HCT116 (cell line): ENCODE measurements around the gene IL15RA. TPM values are rescaled to one million over a fixed set of nuclear protein-coding genes. Genes with fewer than 3 reads are reported as not detected.
"Not testable (repeated sequence)": the region's sequence is repeated elsewhere in the genome, so short reads cannot be mapped to it uniquely, and the experiment has no call there.

Experiments used
- ATAC-seq: fragments of 200-7000 bp; cut with Tn5 transposase; 2 replicates; pipeline ENCODE4 v1.9.1; 2020; ENCODE audit warnings: mild to moderate bottlenecking, moderate library complexity
- BruUV-seq: library from RNA; stranded (reverse); fragments of 400-500 nt; replicated peaks from 2 replicates; lab custom pipeline; 2021; lab: Mats Ljungman, UMichigan
- CTCF ChIA-PET: fragments of 300-600 bp; sonication (Branson Sonifier 250); formaldehyde crosslinking; loops from one replicate; lab custom pipeline; 2021; ENCODE audit warnings: antibody characterized with exemption; lab: Charles Lee
- POLR2A ChIA-PET: fragments of 300-600, 350-600 bp; sonication (Branson Sonifier 250); formaldehyde crosslinking; loops from one replicate; lab custom pipeline; 2021; ENCODE audit warnings: antibody characterized with exemption; lab: Charles Lee
- RAD21 ChIA-PET, 2 experiments: fragments of 300-600 bp; sonication (Branson Sonifier 250); formaldehyde crosslinking; loops; one replicate each; lab custom pipeline; 2023; ENCODE audit warnings: low total read pairs in 2 of 2; ENCODE audit not compliant: uncharacterized antibody in 2 of 2, unreplicated experiment in 2 of 2, low non-redundant PET in 1 of 2; lab: Charles Lee
- DNase-seq: peaks from one replicate; pipeline ENCODE4 v3.0.0-alpha.2; 2010; ENCODE audit warnings: low read depth, low spot score
- H2AFZ ChIP-seq: fragments of 200-600 bp; shearing (Covaris generic), sonication (generic); 2 replicates; pipeline ENCODE4 v1.6.1; 2017; ENCODE audit warnings: low read depth, mixed run types, mixed read lengths, antibody characterized with exemption, low read length; ENCODE audit not compliant: poor library complexity, severe bottlenecking
- H3K27ac ChIP-seq: 2 replicates; pipeline ENCODE4 v1.5.1; 2012; ENCODE audit warnings: low read depth, low read length
- H3K27me3 ChIP-seq: fragments of 200-600 bp; sonication (generic); 2 replicates; pipeline ENCODE4 v1.6.1; 2016; ENCODE audit warnings: mixed run types, low read length, mixed read lengths; ENCODE audit not compliant: insufficient read depth
- H3K36me3 ChIP-seq, 2 experiments: fragments of 200-500 bp in 1 of 2; fragments of 200-600 bp in 1 of 2; sonication (Bioruptor generic) in 1 of 2; sonication (generic) in 1 of 2; 2 replicates each; pipeline versions ENCODE4 v1.5.1 to v1.6.1; 2014 to 2016; ENCODE audit warnings: low read length in 2 of 2, inconsistent platforms in 1 of 2, mixed read lengths in 1 of 2, mixed run types in 1 of 2; ENCODE audit not compliant: insufficient read depth in 2 of 2, control insufficient read depth in 1 of 2
- H3K4me1 ChIP-seq, 2 experiments: fragments of 200-600 bp in 1 of 2; sonication (generic) in 1 of 2; 2 replicates each; pipeline versions ENCODE4 v1.5.1 to v1.6.1; 2012 to 2017; ENCODE audit warnings: low read length in 2 of 2, inconsistent platforms in 1 of 2, mild to moderate bottlenecking in 1 of 2, mixed read lengths in 1 of 2, mixed run types in 1 of 2, moderate library complexity in 1 of 2; ENCODE audit not compliant: insufficient read depth in 2 of 2, control insufficient read depth in 1 of 2
- H3K4me2 ChIP-seq: fragments of 200-600 bp; sonication (generic); 2 replicates; pipeline ENCODE4 v1.6.1; 2017; ENCODE audit warnings: mixed run types, low read length, mixed read lengths
- H3K4me3 ChIP-seq, 2 experiments: fragments of 200-600 bp in 1 of 2; sonication (generic) in 1 of 2; replicated peaks in 1 of 2; 2 replicates each; pipeline ENCODE4 v1.5.1; 2011 to 2016; ENCODE audit warnings: low read length in 2 of 2, control low read depth in 1 of 2, low read depth in 1 of 2, mild to moderate bottlenecking in 1 of 2, mixed read lengths in 1 of 2, mixed run types in 1 of 2
- H3K79me2 ChIP-seq: fragments of 200-600 bp; sonication (generic); 2 replicates; pipeline ENCODE4 v1.6.1; 2017; ENCODE audit warnings: mild to moderate bottlenecking, mixed run types, low read length, moderate library complexity, mixed read lengths; ENCODE audit not compliant: insufficient read depth
- H3K9ac ChIP-seq: fragments of 200-600 bp; sonication (generic); 2 replicates; pipeline ENCODE4 v1.6.1; 2016; ENCODE audit warnings: low read length, mixed read lengths
- H3K9me2 ChIP-seq: fragments of 200-600 bp; sonication (generic), shearing (Covaris generic); 2 replicates; pipeline ENCODE4 v1.6.1; 2017; ENCODE audit warnings: mixed run types, mild to moderate bottlenecking, moderate library complexity; ENCODE audit not compliant: insufficient read depth
- H3K9me3 ChIP-seq, 2 experiments: fragments of 200-500 bp in 1 of 2; fragments of 200-600 bp in 1 of 2; sonication (Bioruptor generic) in 1 of 2; sonication (generic) in 1 of 2; 2 replicates each; pipeline ENCODE4 v1.6.1; 2014 to 2017; ENCODE audit warnings: low read length in 2 of 2, mixed read lengths in 2 of 2, inconsistent platforms in 1 of 2, low read depth in 1 of 2, mild to moderate bottlenecking in 1 of 2, mixed run types in 1 of 2, moderate library complexity in 1 of 2; ENCODE audit not compliant: control insufficient read depth in 1 of 2, insufficient read depth in 1 of 2
- H4K20me1 ChIP-seq: fragments of 200-600 bp; sonication (generic), shearing (Covaris generic); 2 replicates; pipeline ENCODE4 v1.6.1; 2017; ENCODE audit warnings: mixed run types, mild to moderate bottlenecking, moderate library complexity; ENCODE audit not compliant: insufficient read depth
- ATF3 ChIP-seq: IDR thresholded peaks from 2 replicates; pipeline ENCODE4 v1.6.1; 2012
- CEBPB ChIP-seq: IDR thresholded peaks from 2 replicates; pipeline ENCODE4 v1.6.1; 2012; ENCODE audit warnings: low read depth
- CTCF ChIP-seq, 3 experiments: fragments of 200-600 bp in 1 of 3; sonication (generic) in 1 of 3; IDR thresholded peaks in 2 of 3; conservative IDR thresholded peaks in 1 of 3; 2 replicates each; pipeline ENCODE4 v1.5.1; 2012 to 2017; ENCODE audit warnings: low read depth in 2 of 3, low read length in 2 of 3, antibody characterized with exemption in 1 of 3, borderline replicate concordance in 1 of 3, control low read depth in 1 of 3, mild to moderate bottlenecking in 1 of 3, mixed read lengths in 1 of 3, mixed run types in 1 of 3, moderate library complexity in 1 of 3; ENCODE audit not compliant: insufficient read depth in 1 of 3
- ELF1 ChIP-seq: IDR thresholded peaks from 2 replicates; pipeline ENCODE4 v1.6.1; 2012; ENCODE audit warnings: low read depth, borderline replicate concordance
- EZH2 ChIP-seq: fragments of 200-600 bp; sonication (generic); IDR thresholded peaks from 2 replicates; pipeline ENCODE4 v1.6.1; 2017; ENCODE audit warnings: antibody characterized with exemption, mixed run types
- EZH2phosphoT487 ChIP-seq: fragments of 200-600 bp; IDR thresholded peaks from 2 replicates; pipeline ENCODE4 v1.6.1; 2018; ENCODE audit warnings: antibody characterized with exemption, borderline replicate concordance
- FOSL1 ChIP-seq: IDR thresholded peaks from 2 replicates; pipeline ENCODE4 v1.6.1; 2012; ENCODE audit warnings: low read depth
- JUND ChIP-seq: IDR thresholded peaks from 2 replicates; pipeline ENCODE4 v1.6.1; 2012
- MAX ChIP-seq: IDR thresholded peaks from 2 replicates; pipeline ENCODE4 v1.6.1; 2012
- POLR2A ChIP-seq: IDR thresholded peaks from 2 replicates; pipeline ENCODE4 v1.7.0; 2011; ENCODE audit warnings: borderline replicate concordance; ENCODE audit not compliant: insufficient read depth, insufficient read length; ENCODE audit errors: extremely low read depth
- POLR2AphosphoS5 ChIP-seq: IDR thresholded peaks from 2 replicates; pipeline ENCODE4 v1.6.1; 2011; ENCODE audit warnings: mild to moderate bottlenecking, low read depth, low read length, moderate library complexity
- SIN3A ChIP-seq: IDR thresholded peaks from 2 replicates; pipeline ENCODE4 v1.6.1; 2012; ENCODE audit warnings: low read depth
- SP1 ChIP-seq: IDR thresholded peaks from 2 replicates; pipeline ENCODE4 v1.6.1; 2012; ENCODE audit warnings: low read depth
- SRF ChIP-seq: IDR thresholded peaks from 2 replicates; pipeline ENCODE4 v1.6.1; 2012; ENCODE audit warnings: low read depth
- YY1 ChIP-seq: IDR thresholded peaks from 2 replicates; pipeline ENCODE4 v1.6.1; 2011; ENCODE audit warnings: low read length, low read depth, moderate library complexity, mild to moderate bottlenecking; ENCODE audit not compliant: insufficient replicate concordance; ENCODE audit errors: extremely low read depth
- ZBTB33 ChIP-seq: IDR thresholded peaks from 2 replicates; pipeline ENCODE4 v1.6.1; 2011; ENCODE audit warnings: mild to moderate bottlenecking, low read length, moderate library complexity; ENCODE audit not compliant: insufficient replicate concordance; ENCODE audit errors: extremely low read depth
- ZFX ChIP-seq: fragments of 450-650 bp; IDR thresholded peaks from 2 replicates; pipeline ENCODE4 v1.6.1; 2017
- ZNF274 ChIP-seq: fragments of 200-500 bp; sonication (Bioruptor generic); IDR thresholded peaks from 2 replicates; pipeline ENCODE4 v1.6.1; 2014; ENCODE audit warnings: mild to moderate bottlenecking, low read depth, low read length, inconsistent platforms
- intact Hi-C: fragments of 100-400 bp; cut with micrococcal nuclease; formaldehyde crosslinking; loops from 2 replicates; pipeline ENCODE4 v1.10.0; 2022
- total RNA-seq: library from RNA; stranded (reverse); gene quantifications from one replicate; pipeline ENCODE4 v1.2.1, GENCODE V29; 2021; ENCODE audit not compliant: unreplicated experiment

Gene IL15RA
- total RNA-seq, 1 experiment from 2014 or later, result 10.5 TPM

GRCh38 chr10:5910323-5911100 lies 66.8 kb downstream of the IL15RA start:
- Histone ChIP-seq H3K36me3 (peaks cover 29 to 46% of the 10 kb centered on the region in 2 experiments; a peak in 3 of 4 replicates), H3K9me3 (no peaks in the 10 kb centered on the region), H4K20me1 (no peaks in the 10 kb centered on the region), H2AFZ (no peak overlapping the region), H3K9ac (no peak overlapping the region), H3K9me2 (no peaks in the 10 kb centered on the region), H3K4me3 (no peak overlapping the region), H3K4me1 (no peaks in the 10 kb centered on the region), H3K79me2 (no peaks in the 10 kb centered on the region), H3K27ac (no peak overlapping the region), H3K27me3 (no peaks in the 10 kb centered on the region), H3K4me2 (no peak overlapping the region)
- BruUV-seq, result no TSS peak
- DNase-seq, result no peak
- ChIA-PET CTCF (no interaction called here), RAD21 (no interaction called here), POLR2A (no interaction called here)
- TF ChIP-seq FOSL1 (no peak), EZH2 (no peak), CTCF (IDR thresholded peaks at IDR 0.05 in 2 of 3, conservative IDR thresholded peaks at IDR 0.05 in 1 of 3; ENCODE audit: borderline replicate concordance in 1 of 3, insufficient read depth in 1 of 3, low read depth in 2 of 3, low read length in 2 of 3) (no peak), YY1 (no peak), JUND (no peak), POLR2A (no peak), EZH2phosphoT487 (no peak), SP1 (no peak), ZFX (no peak), ZNF274 (no peak), ELF1 (no peak), SRF (no peak), POLR2AphosphoS5 (no peak), ATF3 (no peak), CEBPB (no peak), MAX (no peak), SIN3A (no peak), ZBTB33 (no peak)
- ATAC-seq, result no peak
- intact Hi-C loops, result no loop called here

GRCh38 chr10:5908676-5909075 lies 68.7 kb downstream of the IL15RA start:
- H2AFZ ChIP-seq, DNase-seq, H3K4me3 ChIP-seq, H4K20me1 ChIP-seq, ATAC-seq, POLR2A ChIA-PET, intact Hi-C loops, H3K9me2 ChIP-seq, H3K27me3 ChIP-seq, H3K9ac ChIP-seq, RAD21 ChIA-PET, H3K79me2 ChIP-seq, H3K9me3 ChIP-seq, H3K27ac ChIP-seq, H3K4me2 ChIP-seq, H3K4me1 ChIP-seq, BruUV-seq, CTCF ChIA-PET: not testable (repeated sequence)
- H3K36me3 ChIP-seq, result peaks cover 15 to 31% of the 10 kb centered on the region in 2 experiments; a peak in 3 of 4 replicates
